Activated CD8-positive, alpha-beta memory T cell treated with anti-CD3 and anti-CD28 coated beads, Interleukin-2, amount 50 U/mL, for 24 hours (primary cell): Measurements from ENCODE around the gene LMAN2.
"Not testable (repeated sequence)": the region's sequence is repeated elsewhere in the genome, so short reads cannot be mapped to it uniquely, and the experiment has no call there.

Experiments used
- DNase-seq: peaks from one replicate; pipeline ENCODE4 v3.0.0-alpha.2; 2020; ENCODE audit errors: extremely low read depth

The LMAN2 gene

GRCh38 chr5:177347699-177348098 is 3.8 kb downstream of the LMAN2 start:
- DNase-seq = no peak

- DNase-seq = no peak
These were observed 4.6 kb downstream of the LMAN2 start for GRCh38 chr5:177346820-177347219.

GRCh38 chr5:177344891-177345290 is 6.6 kb downstream of the LMAN2 start:
- DNase-seq = no peak

GRCh38 chr5:177343777-177344176 is 7.7 kb downstream of the LMAN2 start:
- no peak for DNase-seq

- not testable (repeated sequence) for DNase-seq
These were observed 8.5 kb downstream of the LMAN2 start for GRCh38 chr5:177343000-177343399.

GRCh38 chr5:177339107-177339638 is 12.3 kb downstream of the LMAN2 start:
- DNase-seq = no peak

GRCh38 chr5:177338251-177339106 is 13.0 kb downstream of the LMAN2 start:
- no peak for DNase-seq

- no peak for DNase-seq
These were observed 14.6 kb downstream of the LMAN2 start for GRCh38 chr5:177336603-177337494.

GRCh38 chr5:177336112-177336511 is 15.4 kb downstream of the LMAN2 start:
- DNase-seq = no peak

GRCh38 chr5:177335701-177336065 is 15.8 kb downstream of the LMAN2 start:
- no peak for DNase-seq

GRCh38 chr5:177334781-177335700 is 16.4 kb downstream of the LMAN2 start:
- DNase-seq = no peak

GRCh38 chr5:177334155-177334551 is 17.3 kb downstream of the LMAN2 start:
- no peak for DNase-seq

- DNase-seq = no peak
These were observed 17.9 kb downstream of the LMAN2 start for GRCh38 chr5:177333420-177334154.

GRCh38 chr5:177332896-177333260 is 18.6 kb downstream of the LMAN2 start:
- no peak for DNase-seq

- no peak for DNase-seq
These were observed 19.2 kb downstream of the LMAN2 start for GRCh38 chr5:177332031-177332895.

GRCh38 chr5:177330991-177331842 is 20.3 kb downstream of the LMAN2 start:
- no peak for DNase-seq

- no peak for DNase-seq
These were observed 21.6 kb downstream of the LMAN2 start for GRCh38 chr5:177329883-177330282.

- no peak for DNase-seq
These were observed 22.8 kb downstream of the LMAN2 start for GRCh38 chr5:177328545-177329231.
